Activated T-helper 1 cell treated with anti-CD3 and anti-CD28 coated beads, Interleukin-12 subunit alpha, Interleukin-12 subunit beta, Interleukin-2, Interleukin-4 antibody, amounts not matched to agents 30 ng/mL and 10 ng/mL and 1 ng/mL, durations not matched to agents 14 hours and 24 hours and 36 hours (primary cell): Measurements from ENCODE around the gene CEP19. TPM values are rescaled to one million over a fixed set of nuclear protein-coding genes. Genes with fewer than 3 reads are reported as not detected.
"Not testable (repeated sequence)": the region's sequence is repeated elsewhere in the genome, so short reads cannot be mapped to it uniquely, and the experiment has no call there.

Experiments used
- DNase-seq: peaks from one replicate; pipeline ENCODE4 v3.0.0; 2021; ENCODE audit warnings: low spot score
- H3K27ac Mint-ChIP-seq: one replicate; pipeline ENCODE4 v1.8.0; 2021; ENCODE audit warnings: mild to moderate bottlenecking, mixed read lengths
- H3K27me3 Mint-ChIP-seq: one replicate; pipeline ENCODE4 v1.8.0; 2022; ENCODE audit warnings: mild to moderate bottlenecking, moderate library complexity, mixed read lengths; ENCODE audit not compliant: insufficient read depth
- H3K36me3 Mint-ChIP-seq: one replicate; pipeline ENCODE4 v1.8.0; 2021; ENCODE audit warnings: low read depth, mixed read lengths
- H3K4me1 Mint-ChIP-seq: one replicate; pipeline ENCODE4 v1.8.0; 2021; ENCODE audit warnings: low read depth, mixed read lengths
- H3K4me3 Mint-ChIP-seq: one replicate; pipeline ENCODE4 v1.8.0; 2021; ENCODE audit warnings: mild to moderate bottlenecking, moderate library complexity, mixed read lengths
- H3K9me3 Mint-ChIP-seq: one replicate; pipeline ENCODE4 v1.8.0; 2021; ENCODE audit warnings: mixed read lengths
- intact Hi-C: fragments of 100-400 bp; cut with micrococcal nuclease; formaldehyde crosslinking; loops from one replicate; pipeline ENCODE4 v1.15.1; 2024
- total RNA-seq: library from RNA; stranded (reverse); gene quantifications from 2 replicates; pipeline ENCODE4 v1.2.3, GENCODE V29; 2022

CEP19 gene
- total RNA-seq, 1 donor from 2014 or later = 3.9 TPM

- DNase-seq = no peak
- no peaks in the 10 kb centered on the region for H3K27me3 Mint-ChIP-seq
- peaks cover 30% of the 10 kb centered on the region for H3K36me3 Mint-ChIP-seq
- intact Hi-C loops = no loop called here
- peaks cover 20% of the 10 kb centered on the region for H3K4me1 Mint-ChIP-seq
- peaks cover 4% of the 10 kb centered on the region for H3K9me3 Mint-ChIP-seq
- H3K4me3 Mint-ChIP-seq = no peak overlapping the region
- no peak overlapping the region for H3K27ac Mint-ChIP-seq
Observed at GRCh38 chr3:196737655-196738054, 25.6 kb upstream of the CEP19 start.

GRCh38 chr3:196736670-196737374, 24.8 kb upstream of the CEP19 start:
- Mint-ChIP-seq H3K4me3 (no peak overlapping the region), H3K36me3 (peaks cover 30% of the 10 kb centered on the region), H3K9me3 (peaks cover 4% of the 10 kb centered on the region), H3K4me1 (peaks cover 19% of the 10 kb centered on the region), H3K27me3 (no peaks in the 10 kb centered on the region), H3K27ac (no peak overlapping the region)
- DNase-seq = no peak
- intact Hi-C loops = no loop called here

GRCh38 chr3:196735751-196736150, 23.7 kb upstream of the CEP19 start:
- no peak overlapping the region for H3K27ac Mint-ChIP-seq
- H3K4me3 Mint-ChIP-seq = no peak overlapping the region
- no peaks in the 10 kb centered on the region for H3K27me3 Mint-ChIP-seq
- H3K4me1 Mint-ChIP-seq = peaks cover 9% of the 10 kb centered on the region
- H3K36me3 Mint-ChIP-seq = peaks cover 26% of the 10 kb centered on the region
- intact Hi-C loops = no loop called here
- no peak for DNase-seq
- H3K9me3 Mint-ChIP-seq = peaks cover 4% of the 10 kb centered on the region

DNA sequence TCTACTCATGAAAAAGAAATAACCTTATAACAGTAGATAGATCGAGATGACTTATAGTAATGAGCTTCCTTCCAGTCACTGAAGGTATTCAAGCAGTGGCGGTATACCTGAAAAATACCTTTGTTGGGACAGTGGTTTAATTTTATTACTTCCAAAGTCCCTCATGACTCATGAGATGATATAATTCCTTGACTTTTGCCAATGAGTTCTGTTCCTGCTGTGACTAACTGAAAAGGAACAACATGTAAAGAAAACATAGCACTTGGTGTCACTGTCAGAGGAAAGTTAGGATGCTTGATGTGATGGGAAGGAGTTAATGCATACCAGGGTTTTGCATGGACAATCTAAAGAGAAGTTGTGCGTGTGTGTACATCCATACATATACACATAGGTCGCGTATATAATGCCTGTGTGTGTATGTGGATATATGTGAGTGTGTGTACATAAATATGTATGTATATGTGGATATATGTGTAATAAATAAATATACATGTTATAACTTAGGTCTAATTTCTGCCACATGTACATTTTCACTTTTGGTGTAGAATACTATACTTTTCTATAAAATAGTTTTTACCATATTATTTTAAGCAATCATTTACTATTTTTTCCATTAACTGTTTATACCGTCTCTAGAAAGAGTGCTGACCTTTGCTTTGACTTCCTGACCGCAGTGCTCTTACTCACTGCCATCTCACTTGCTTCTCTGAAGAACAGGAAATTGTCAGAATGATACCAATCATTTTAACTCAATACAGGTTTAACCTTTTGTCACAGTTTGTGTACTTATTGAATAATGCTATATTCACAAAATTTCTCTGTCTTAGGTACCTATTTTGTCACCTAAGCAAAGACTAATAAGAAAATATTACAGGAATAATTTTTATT, 15.0 kb upstream of the CEP19 start:
- Mint-ChIP-seq H3K4me3 (no peak overlapping the region), H3K4me1 (peaks cover 37% of the 10 kb centered on the region), H3K27ac (peak overlapping the region; percentile 68), H3K9me3 (no peaks in the 10 kb centered on the region), H3K27me3 (no peaks in the 10 kb centered on the region), H3K36me3 (peaks cover 40% of the 10 kb centered on the region)
- no peak for DNase-seq
- intact Hi-C loops = loop anchor here (1.0 kb wide), 2 partner anchors 12 to 15 kb away; partner anchors contain the start of genes CEP19, PAK2 and PIGX

GRCh38 chr3:196721097-196721496, 9.0 kb upstream of the CEP19 start:
- peaks cover 54% of the 10 kb centered on the region for H3K36me3 Mint-ChIP-seq
- DNase-seq = no peak
- no peaks in the 10 kb centered on the region for H3K27me3 Mint-ChIP-seq
- H3K4me1 Mint-ChIP-seq = peaks cover 18% of the 10 kb centered on the region
- H3K27ac Mint-ChIP-seq = no peak overlapping the region
- H3K4me3 Mint-ChIP-seq = no peak overlapping the region
- peaks cover 17% of the 10 kb centered on the region for H3K9me3 Mint-ChIP-seq
- intact Hi-C loops = no loop called here

DNA sequence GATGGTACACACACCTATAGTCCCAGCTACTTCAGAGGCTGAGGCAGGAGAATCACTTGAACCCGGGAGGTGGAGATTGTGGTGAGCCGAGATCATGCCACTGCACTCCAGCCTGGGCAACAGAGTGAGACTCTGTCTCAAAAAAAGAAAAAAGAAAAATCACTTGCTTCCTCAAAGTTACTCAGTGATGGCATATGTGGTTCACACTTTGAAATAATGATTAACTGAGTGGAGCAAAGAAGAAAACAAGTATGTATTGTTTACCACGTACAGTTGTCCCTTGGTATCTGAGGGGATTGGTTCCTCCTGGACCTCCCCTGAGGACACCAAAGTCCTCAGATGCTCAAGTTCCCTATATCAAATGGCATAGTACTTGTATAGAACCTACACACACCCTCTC, 5.1 kb upstream of the CEP19 start:
- peaks cover 17% of the 10 kb centered on the region for H3K9me3 Mint-ChIP-seq
- intact Hi-C loops = loop anchor here (10.0 kb wide), 1 partner anchor 1172 kb away; the partner anchor contains the start of gene PPP1R2
- not testable (repeated sequence) for H3K27me3 Mint-ChIP-seq

DNA sequence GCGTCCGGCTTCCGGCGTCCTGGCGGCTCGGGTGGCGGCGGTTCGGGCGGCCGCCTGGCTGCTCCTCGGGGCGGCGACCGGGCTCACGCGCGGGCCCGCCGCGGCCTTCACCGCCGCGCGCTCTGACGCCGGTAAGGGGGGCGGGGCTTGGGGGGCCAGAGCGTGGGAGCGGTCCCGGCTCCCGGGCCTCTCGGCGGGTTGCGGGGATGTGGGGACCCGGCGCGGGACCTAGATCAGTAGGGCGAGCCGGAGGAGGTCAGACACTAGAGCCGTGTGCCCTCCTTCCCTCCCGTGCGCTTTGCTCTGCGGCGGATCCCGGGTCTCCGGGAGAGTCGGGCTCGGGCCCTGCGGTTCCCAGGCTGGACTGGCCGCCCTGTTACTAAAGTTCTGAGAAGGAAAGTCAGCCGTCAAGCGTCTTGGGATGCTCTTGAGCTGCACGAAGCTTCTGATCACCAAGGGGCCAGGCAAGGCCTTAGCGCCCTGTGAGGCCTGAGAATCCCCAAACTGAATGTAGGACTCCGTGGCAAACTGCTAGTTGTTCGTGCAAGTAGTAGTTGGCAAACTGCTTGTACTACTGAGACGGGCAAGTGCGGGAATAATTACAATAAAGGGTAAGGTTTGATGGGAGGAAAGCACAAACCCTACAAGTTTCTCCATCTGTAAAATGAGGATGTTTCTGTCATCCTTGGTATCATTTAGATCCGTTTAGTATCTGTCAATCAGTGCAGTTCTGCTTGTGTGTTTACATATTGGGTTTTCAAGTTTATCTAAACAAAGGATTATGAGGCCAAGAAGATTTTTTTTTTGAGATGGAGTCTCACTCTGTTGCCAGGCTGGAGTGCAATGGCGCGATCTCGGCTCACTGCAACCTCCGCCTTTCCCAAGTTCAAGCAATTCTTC, 714 bp upstream of the CEP19 start:
- H3K36me3 Mint-ChIP-seq = peaks cover 8% of the 10 kb centered on the region

More for the DNA sequence above, 5.1 kb upstream of the CEP19 start:
- not testable (repeated sequence) for H3K4me3 Mint-ChIP-seq, DNase-seq, H3K27ac Mint-ChIP-seq
- Mint-ChIP-seq H3K4me1 (peaks cover 30% of the 10 kb centered on the region), H3K36me3 (peaks cover 38% of the 10 kb centered on the region)

DNA sequence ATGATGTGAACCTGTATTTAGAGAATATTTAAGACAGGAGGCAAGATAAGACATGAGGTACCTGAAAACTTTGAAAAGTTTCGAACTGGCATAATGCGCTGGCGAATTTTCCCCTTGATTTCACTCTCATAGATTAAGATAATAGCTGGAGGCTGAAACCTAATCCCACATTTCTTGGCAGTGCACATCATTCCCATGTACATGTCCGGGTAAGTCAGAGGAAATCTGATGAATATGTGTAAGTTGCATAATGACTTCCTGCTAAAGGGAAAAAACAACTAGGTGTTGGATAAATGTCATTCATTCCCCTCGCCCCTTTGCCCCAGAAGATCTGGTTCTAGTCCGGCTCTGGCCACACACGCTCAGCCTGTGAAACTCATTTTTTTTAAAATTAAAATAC, 3.6 kb downstream of the CEP19 start:
- no peaks in the 10 kb centered on the region for H3K9me3 Mint-ChIP-seq
- H3K36me3 Mint-ChIP-seq = peaks cover 6% of the 10 kb centered on the region
- no peaks in the 10 kb centered on the region for H3K27me3 Mint-ChIP-seq
- no peak overlapping the region for H3K27ac Mint-ChIP-seq
- intact Hi-C loops = no loop called here
- no peak for DNase-seq
- H3K4me1 Mint-ChIP-seq = peaks cover 32% of the 10 kb centered on the region
- no peak overlapping the region for H3K4me3 Mint-ChIP-seq

More for the DNA sequence above, 714 bp upstream of the CEP19 start:
- DNase-seq = peak; percentile 71
- H3K9me3 Mint-ChIP-seq = no peaks in the 10 kb centered on the region
- peak overlapping the region; percentile 89 for H3K27ac Mint-ChIP-seq
- intact Hi-C loops = loop anchor here (1.0 to 10.0 kb wide), 7 partner anchors 15 to 1168 kb away; partner anchors contain the start of genes FBXO45, NCBP2, PAK2 and PPP1R2
- H3K4me1 Mint-ChIP-seq = peaks cover 55% of the 10 kb centered on the region
- peak overlapping the region; percentile 90 for H3K4me3 Mint-ChIP-seq
- no peaks in the 10 kb centered on the region for H3K27me3 Mint-ChIP-seq

- H3K36me3 Mint-ChIP-seq = peaks cover 3% of the 10 kb centered on the region
- H3K9me3 Mint-ChIP-seq = no peaks in the 10 kb centered on the region
- DNase-seq = no peak
- H3K4me1 Mint-ChIP-seq = peaks cover 25% of the 10 kb centered on the region
- H3K4me3 Mint-ChIP-seq = no peak overlapping the region
- H3K27ac Mint-ChIP-seq = no peak overlapping the region
- intact Hi-C loops = no loop called here
- H3K27me3 Mint-ChIP-seq = no peaks in the 10 kb centered on the region
Observed at GRCh38 chr3:196707566-196707965, 4.5 kb downstream of the CEP19 start.

DNA sequence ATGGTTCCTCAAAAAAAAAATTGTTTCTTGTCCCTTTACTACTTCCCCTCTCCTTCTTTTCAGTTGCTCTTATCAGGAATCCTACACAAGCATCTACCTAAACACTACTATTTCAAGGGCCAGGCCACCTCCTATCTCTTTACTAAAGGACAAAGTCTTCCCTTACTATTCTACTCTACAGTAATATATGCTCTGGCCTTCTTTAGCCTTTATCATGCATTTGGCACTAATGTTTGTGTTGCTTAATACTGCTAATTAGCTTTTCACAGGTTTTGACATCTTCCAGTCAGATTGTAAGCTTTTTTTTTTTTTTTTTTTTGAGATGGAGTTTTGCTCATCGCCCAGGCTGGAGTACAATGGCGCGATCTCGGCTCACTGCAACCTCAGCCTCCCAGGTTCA, 5.3 kb downstream of the CEP19 start:
- no peak for DNase-seq
- no peaks in the 10 kb centered on the region for H3K27me3 Mint-ChIP-seq
- intact Hi-C loops = no loop called here
- H3K27ac Mint-ChIP-seq = no peak overlapping the region
- no peak overlapping the region for H3K4me3 Mint-ChIP-seq
- no peaks in the 10 kb centered on the region for H3K9me3 Mint-ChIP-seq
- H3K36me3 Mint-ChIP-seq = peaks cover 4% of the 10 kb centered on the region
- peaks cover 23% of the 10 kb centered on the region for H3K4me1 Mint-ChIP-seq

DNA sequence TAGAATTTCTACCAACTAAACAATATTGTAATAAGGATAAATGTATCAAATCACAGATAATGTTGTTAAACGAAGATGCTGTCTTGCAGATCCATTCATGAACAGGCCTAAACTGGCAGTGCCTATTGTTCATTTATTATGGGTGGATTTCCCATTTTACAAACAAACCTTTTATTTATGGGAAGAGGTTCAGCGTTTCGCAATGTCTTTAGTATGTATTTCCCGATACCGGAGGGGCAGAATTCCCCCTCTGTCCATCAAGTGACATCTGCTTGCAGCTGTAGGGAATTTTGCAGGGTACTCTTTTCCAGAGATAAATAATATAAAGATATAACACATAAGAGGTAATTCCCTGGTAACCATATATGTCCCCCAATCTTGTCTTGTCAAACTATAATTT, 5.7 kb downstream of the CEP19 start:
- Mint-ChIP-seq H3K27me3 (no peaks in the 10 kb centered on the region), H3K27ac (no peak overlapping the region), H3K9me3 (no peaks in the 10 kb centered on the region), H3K36me3 (peaks cover 4% of the 10 kb centered on the region), H3K4me1 (peaks cover 19% of the 10 kb centered on the region), H3K4me3 (no peak overlapping the region)
- intact Hi-C loops = no loop called here
- no peak for DNase-seq

GRCh38 chr3:196700801-196701200, 11.2 kb downstream of the CEP19 start:
- H3K4me3 Mint-ChIP-seq = no peak overlapping the region
- no peak overlapping the region for H3K27ac Mint-ChIP-seq
- H3K4me1 Mint-ChIP-seq = no peaks in the 10 kb centered on the region
- no peak for DNase-seq
- peaks cover 2% of the 10 kb centered on the region for H3K36me3 Mint-ChIP-seq
- H3K27me3 Mint-ChIP-seq = no peaks in the 10 kb centered on the region
- no peaks in the 10 kb centered on the region for H3K9me3 Mint-ChIP-seq
- intact Hi-C loops = no loop called here
